Measurements from ENCODE around the gene ZMIZ1. TPM values are rescaled to one million over a fixed set of nuclear protein-coding genes. Genes with fewer than 3 reads are reported as not detected.

ZMIZ1 gene
- total RNA-seq, 4 donors from 2014 or later: 65.5 to 88.2 (median 69.3) TPM

GRCh38 chr10:79178614-79179163 is 109.9 kb downstream of the ZMIZ1 start:
- DNase-seq (ENCODE audit: low spot score in 2 of 2): no peak
- 38 to 39% methylated on average over 6 to 9 of the region's 9 CpGs for WGBS, 2 donors
- Histone ChIP-seq H3K36me3 (peaks cover 0 to 5% (median 0%) of the 10 kb centered on the region in 3 donors), H3K9me3 (no peaks in the 10 kb centered on the region), H3K4me3 (no peak overlapping the region), H3K4me1 (peaks cover 0 to 100% (median 83%) of the 10 kb centered on the region in 4 donors), H3K27ac (peak overlapping the region in 3 of 4 donors; percentile 46 to 81 (median 71)), H3K27me3 (no peaks in the 10 kb centered on the region)
- no peak for TF ChIP-seq EP300 (IDR thresholded peaks at IDR 0.05)
- TF ChIP-seq, protein P1, sequence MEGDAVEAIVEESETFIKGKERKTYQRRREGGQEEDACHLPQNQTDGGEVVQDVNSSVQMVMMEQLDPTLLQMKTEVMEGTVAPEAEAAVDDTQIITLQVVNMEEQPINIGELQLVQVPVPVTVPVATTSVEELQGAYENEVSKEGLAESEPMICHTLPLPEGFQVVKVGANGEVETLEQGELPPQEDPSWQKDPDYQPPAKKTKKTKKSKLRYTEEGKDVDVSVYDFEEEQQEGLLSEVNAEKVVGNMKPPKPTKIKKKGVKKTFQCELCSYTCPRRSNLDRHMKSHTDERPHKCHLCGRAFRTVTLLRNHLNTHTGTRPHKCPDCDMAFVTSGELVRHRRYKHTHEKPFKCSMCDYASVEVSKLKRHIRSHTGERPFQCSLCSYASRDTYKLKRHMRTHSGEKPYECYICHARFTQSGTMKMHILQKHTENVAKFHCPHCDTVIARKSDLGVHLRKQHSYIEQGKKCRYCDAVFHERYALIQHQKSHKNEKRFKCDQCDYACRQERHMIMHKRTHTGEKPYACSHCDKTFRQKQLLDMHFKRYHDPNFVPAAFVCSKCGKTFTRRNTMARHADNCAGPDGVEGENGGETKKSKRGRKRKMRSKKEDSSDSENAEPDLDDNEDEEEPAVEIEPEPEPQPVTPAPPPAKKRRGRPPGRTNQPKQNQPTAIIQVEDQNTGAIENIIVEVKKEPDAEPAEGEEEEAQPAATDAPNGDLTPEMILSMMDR (IDR thresholded peaks at IDR 0.05): no peak
- TF ChIP-seq POLR2A (IDR thresholded peaks at IDR 0.05): no peak

DNA sequence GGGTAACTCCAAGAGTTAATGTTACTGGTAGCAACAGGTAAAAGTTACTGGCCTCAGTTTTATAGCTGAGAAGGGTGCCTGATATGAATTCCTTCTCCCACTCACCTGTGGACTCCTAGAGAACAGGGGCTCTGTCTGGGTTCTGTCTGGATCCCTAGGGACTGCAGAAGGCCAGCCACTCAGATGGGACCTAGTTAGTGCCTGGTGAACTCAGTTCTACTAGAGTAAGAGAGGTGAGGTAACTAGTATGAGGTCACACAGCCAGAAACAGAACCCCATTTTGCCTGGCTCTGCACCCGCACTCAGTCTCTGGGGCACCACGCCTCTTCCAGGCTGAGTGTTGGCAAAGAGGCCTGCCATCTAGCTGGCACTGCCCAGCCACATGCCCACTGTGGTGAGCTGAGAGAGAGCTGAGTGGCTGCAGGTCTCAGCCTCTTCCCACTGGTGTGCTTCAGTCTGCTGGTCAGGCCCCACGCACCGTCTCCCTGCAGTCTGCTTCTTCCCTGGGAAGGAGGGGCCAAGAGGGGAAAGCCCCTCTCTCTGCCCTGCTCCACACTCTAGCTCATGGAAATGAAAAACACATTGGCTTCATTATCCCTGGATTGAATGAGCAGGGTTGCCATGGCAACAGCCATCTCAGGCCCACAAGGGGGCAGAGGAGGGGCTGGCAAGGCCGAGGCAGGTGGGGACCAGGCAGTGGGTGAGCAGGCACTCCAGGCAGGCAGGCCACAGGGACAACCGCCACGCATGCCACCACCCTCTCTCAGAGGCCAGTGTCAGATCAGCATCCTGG is 110.6 kb downstream of the ZMIZ1 start:
- Histone ChIP-seq H3K4me1 (peaks cover 0 to 100% (median 88%) of the 10 kb centered on the region in 4 donors), H3K4me3 (no peak overlapping the region), H3K36me3 (no peaks in the 10 kb centered on the region), H3K27me3 (no peaks in the 10 kb centered on the region), H3K27ac (peak overlapping the region in 2 of 4 donors; percentile 71 to 81), H3K9me3 (no peaks in the 10 kb centered on the region)
- TF ChIP-seq EP300 (IDR thresholded peaks at IDR 0.05): no peak
- no peak for TF ChIP-seq POLR2A (IDR thresholded peaks at IDR 0.05)
- TF ChIP-seq, protein P1 (IDR thresholded peaks at IDR 0.05): no peak
- no peak for DNase-seq (ENCODE audit: low spot score in 2 of 2)
- 44 to 55% methylated on average over 3 of the region's 7 CpGs for WGBS, 2 donors

- Histone ChIP-seq H3K4me3 (no peak overlapping the region), H3K36me3 (no peaks in the 10 kb centered on the region), H3K4me1 (peaks cover 0 to 100% (median 90%) of the 10 kb centered on the region in 4 donors), H3K9me3 (no peaks in the 10 kb centered on the region), H3K27me3 (no peaks in the 10 kb centered on the region), H3K27ac (peak overlapping the region in 2 of 4 donors; percentile 71 to 81)
- WGBS, 2 donors: 77 to 82% methylated on average over 7 of the region's 7 CpGs
- TF ChIP-seq, protein P1 (IDR thresholded peaks at IDR 0.05): no peak
- DNase-seq (ENCODE audit: low spot score in 2 of 2): no peak
These were observed 111.2 kb downstream of the ZMIZ1 start for GRCh38 chr10:79179957-79180309.

GRCh38 chr10:79180414-79181221 is 111.9 kb downstream of the ZMIZ1 start:
- WGBS, 2 donors: 65 to 68% methylated on average over 13 to 14 of the region's 14 CpGs
- no peak overlapping the region for H3K4me3 ChIP-seq
- no peaks in the 10 kb centered on the region for H3K9me3 ChIP-seq
- DNase-seq (ENCODE audit: low spot score in 2 of 2): no peak
- TF ChIP-seq, protein P1 (IDR thresholded peaks at IDR 0.05): no peak
- TF ChIP-seq EP300 (IDR thresholded peaks at IDR 0.05) (no peak), POLR2A (IDR thresholded peaks at IDR 0.05) (no peak)
- peak overlapping the region in 3 of 4 donors; percentile 14 to 81 (median 71) for H3K27ac ChIP-seq
- H3K36me3 ChIP-seq: no peaks in the 10 kb centered on the region
- H3K4me1 ChIP-seq: peaks cover 0 to 100% (median 89%) of the 10 kb centered on the region in 4 donors
- H3K27me3 ChIP-seq: no peaks in the 10 kb centered on the region
